Epidermal melanocyte (primary cell): ENCODE results near the gene TKTL2.
A peak's percentile ranks its signal among the peaks of the same experiment; 100 is the strongest.

Experiments
- DNase-seq: peaks from one replicate; pipeline ENCODE4 v3.0.0; 2011; ENCODE audit warnings: low spot score; ENCODE audit not compliant: insufficient read length

TKTL2 gene

DNA sequence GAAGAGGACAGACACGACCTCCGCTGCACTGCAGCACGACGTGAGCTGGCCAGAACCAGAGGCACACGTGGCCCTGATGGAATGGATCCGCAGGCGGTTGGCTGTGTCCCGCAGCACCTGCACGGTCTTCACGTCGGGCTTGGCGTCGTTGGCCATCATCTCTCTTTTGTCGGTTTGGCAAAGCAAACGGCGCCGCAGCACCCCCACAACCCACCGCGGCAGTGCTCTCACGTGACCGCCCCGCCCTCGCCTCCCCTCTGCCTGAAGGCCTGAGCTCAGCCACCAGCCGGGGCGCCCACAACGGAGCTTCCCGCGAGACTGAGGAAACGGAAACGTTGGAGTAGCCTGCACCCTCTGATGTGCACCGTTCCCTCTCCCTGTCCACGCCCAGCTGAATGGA is at the start of gene TKTL2:
TSS of gene TKTL2 (minus strand) at position 179 of the 400 bp plus-strand sequence. CDS start at position 159, 20 bp downstream.
- no peak for DNase-seq

DNA sequence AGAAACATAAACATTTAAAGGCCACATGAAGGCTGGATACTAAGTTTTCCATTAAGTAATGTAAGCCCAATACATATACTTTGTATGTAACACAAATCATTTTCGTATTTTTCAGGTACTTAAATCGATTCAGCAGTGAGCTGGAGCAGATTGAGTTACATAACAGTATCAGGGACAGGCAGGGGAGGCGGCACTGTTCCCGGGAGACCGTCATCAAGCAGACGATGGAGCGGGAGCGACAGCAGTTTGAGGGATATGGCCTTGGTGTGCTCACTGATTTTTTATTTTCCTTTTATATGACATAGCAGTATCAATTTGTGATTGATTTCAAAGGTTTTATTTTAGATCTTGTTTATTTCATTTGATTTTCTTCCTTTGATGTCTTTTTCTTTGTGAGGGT is 41.6 kb upstream of the TKTL2 start:
- no peak for DNase-seq

DNA sequence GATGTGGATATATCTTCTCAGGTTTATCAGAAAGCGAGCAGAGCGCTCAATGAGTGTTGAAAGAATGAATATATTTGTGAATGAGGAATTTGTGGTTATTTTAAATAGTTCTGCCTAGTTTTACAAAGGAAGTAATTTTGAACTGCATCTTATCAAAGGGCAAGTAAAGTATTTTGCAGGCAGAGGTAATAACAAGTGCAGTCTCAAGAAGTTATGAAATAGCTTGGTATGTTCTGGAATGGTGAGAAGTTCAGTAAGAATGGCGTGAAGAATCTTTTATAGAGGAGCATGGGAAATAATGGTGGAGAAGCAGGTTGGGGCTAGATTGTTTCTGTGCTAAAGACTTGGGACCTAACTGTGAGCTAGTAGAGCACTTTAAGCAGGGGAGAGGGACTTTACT is 31.8 kb upstream of the TKTL2 start:
- no peak for DNase-seq

DNA sequence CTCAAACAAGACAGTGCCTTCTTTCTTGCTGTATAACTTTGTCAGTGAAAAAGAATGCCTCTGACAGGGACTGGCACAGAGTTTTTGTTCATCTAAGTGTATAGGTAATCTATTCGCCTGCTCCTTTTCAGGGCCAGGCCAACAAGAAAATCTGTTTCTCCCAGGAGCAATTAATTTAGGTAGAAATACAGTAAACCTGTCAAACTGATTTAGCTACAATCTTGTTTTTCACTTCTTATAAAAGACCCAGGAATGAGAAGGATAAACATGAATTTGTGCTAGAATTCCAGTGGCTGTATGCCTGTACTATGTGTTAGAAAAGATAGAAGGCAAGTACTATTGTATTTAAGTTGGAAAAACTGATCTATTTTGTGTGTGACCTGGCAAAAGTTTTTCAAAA is 27.0 kb upstream of the TKTL2 start:
- DNase-seq: no peak

DNA sequence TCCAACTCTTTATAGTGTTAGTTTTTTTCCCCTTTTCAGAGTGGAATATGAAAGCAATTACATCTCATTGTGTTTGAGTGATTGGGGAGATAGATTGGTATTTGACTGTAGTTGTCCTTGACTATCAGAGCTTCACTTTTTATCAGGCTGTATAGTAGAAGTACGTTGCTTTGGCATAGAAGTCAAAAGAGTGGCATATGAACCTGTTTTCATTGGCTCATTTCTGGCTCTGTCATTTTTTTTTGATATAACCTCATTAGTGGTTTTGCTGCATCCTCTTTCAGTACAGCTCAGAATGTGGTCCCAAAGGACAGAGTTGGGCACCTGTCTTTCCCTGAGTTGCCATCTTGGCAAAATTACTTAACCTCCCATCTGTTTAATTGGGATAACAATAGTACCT is 22.3 kb upstream of the TKTL2 start:
- no peak for DNase-seq

- peak; percentile 71 for DNase-seq
These were observed 21.0 kb upstream of the TKTL2 start, which contains the start of gene TMA16 for GRCh38 chr4:163494360-163495241. Gene TMA16, plus strand, starts transcription at chr4:163494690. Its CDS starts 112 bp downstream, at chr4:163494802.

- DNase-seq: no peak
These were observed 20.2 kb upstream of the TKTL2 start for GRCh38 chr4:163493643-163494359.

GRCh38 chr4:163492951-163493504 is 19.5 kb upstream of the TKTL2 start:
- no peak for DNase-seq

GRCh38 chr4:163489929-163490328 is 16.4 kb upstream of the TKTL2 start:
- DNase-seq: no peak

- no peak for DNase-seq
These were observed 12.8 kb upstream of the TKTL2 start for GRCh38 chr4:163486321-163486720.

DNA sequence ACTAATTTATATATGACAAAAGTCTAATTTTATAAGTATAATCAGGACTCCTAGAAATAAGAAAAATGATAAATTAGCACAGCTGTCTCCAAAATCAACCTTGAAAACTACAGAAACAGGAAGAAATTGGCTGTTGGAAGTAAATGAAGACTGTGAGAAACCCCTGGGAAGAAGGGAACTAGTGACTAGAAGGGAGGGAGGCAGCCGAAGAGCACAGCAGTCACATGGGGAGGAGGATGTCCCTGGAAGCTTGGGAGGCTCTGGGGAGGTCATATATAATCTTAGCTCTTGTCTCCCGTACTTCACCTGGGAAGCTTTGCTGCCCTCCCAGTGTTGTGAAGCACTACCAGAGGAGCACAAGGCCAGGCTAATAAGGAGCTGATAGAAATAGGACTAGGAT is 12.0 kb upstream of the TKTL2 start:
- DNase-seq: no peak

- peak; percentile 26 for DNase-seq
These were observed 11.4 kb upstream of the TKTL2 start for GRCh38 chr4:163484906-163485305.

GRCh38 chr4:163482190-163482589 is 8.6 kb upstream of the TKTL2 start:
- DNase-seq: no peak

- DNase-seq: no peak
These were observed 3.3 kb upstream of the TKTL2 start for GRCh38 chr4:163476761-163477438.

DNA sequence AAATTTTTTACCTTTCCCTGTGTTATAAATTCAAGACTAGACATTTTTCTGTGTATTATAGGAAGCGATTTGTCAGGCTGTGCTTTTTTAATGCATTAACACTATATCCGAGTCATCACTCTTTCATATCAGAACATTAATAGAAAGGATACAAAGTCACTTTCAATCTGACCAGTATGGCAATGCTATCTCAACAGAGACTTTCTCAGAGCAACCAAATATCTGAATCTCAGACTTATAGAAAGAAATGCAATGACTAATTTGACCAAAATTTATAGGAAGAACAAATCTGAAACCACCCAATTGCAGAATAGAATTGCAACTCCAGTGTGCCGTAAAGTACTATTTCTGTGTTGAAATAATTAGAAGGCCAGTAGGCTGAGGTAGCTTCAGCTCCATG is 473 bp upstream of the TKTL2 start:
- no peak for DNase-seq

DNA sequence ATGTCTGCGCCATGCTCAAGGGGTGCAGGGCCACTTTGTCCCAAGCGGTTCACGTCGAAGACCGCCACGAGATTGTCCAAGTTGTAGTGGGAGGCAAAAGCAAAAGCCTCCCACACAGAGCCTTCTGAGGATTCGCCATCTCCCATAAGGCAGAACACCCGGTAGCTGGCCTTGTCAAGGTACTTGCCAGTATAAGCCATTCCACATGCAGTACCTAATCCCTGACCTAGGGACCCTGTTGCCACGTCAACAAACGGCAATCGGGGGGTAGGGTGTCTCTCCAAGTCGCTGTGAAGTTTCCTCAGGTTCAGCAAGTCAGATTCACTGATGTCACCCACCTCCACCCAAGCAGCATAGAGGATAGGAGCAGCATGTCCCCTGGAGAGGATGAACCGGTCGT is 424 bp downstream of the TKTL2 start:
- DNase-seq: no peak

DNA sequence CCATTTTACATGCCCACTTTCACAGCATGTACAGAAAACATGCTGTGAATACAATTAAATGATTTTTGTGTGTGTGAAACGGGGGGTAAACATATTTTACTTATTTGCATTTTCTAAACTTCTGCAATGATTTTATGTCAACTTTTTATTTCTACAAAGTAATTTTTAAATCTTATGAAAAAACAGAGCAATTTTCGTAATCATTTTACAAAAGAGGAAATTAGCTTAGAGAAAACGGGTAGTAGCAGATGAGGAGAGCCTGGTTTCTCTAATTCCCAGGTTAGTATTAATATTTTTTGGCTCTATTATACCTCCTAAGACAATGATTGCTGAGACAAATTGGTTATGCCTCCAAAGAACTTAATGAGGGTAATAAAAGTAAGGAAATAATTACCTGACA is 3.2 kb downstream of the TKTL2 start:
- no peak for DNase-seq

DNA sequence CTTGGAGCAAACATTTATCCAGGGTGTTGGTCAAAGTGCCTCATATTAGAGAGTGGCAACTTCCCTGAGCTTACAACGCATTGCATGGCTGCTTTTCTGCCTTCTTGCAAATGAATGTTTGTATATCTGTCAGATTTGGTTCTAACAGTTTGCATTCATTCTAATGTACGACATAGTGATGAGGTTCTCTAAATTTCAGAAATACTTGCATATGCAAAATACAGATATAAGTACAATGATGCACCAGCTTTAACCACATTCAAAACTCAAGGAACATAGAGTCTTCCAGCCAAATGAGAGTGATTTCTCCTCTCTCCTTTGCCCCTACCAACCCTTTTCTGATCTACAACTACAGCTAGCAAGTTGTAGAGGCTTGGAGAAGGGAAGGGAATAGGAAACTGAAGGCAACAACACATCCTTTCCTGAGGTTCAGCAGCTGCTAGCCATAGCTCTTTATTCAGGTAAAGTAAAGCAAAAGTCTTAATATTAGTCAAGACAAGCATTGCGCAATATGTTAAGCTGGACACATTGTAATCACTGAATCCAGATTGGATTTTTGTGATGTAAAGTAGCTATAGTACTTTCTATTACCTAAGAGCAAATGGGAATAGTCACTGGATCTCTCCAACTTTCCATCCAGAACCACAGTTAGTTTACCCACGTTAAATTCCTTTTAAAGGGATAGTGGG is 6.3 kb downstream of the TKTL2 start:
- no peak for DNase-seq

DNA sequence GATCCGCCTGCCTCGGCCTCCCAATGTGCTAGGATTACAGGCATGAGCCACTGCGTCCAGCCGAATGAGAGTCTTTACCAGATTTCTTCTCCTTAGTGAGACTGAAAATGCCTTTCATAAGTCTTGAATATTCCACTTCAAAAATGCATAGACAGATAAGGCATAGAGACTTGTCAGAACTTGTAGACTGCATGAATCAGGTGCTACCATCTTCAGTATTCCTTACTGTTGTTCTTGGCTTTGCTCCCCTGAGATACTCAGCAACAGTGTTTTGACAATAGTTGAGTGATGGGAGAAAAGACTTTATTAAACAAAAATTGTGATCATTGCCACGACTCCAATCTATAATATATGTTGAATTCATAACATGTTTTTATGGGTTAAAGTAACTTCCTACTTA is 11.0 kb downstream of the TKTL2 start:
- DNase-seq: no peak

- no peak for DNase-seq
These were observed 24.9 kb downstream of the TKTL2 start for GRCh38 chr4:163448540-163449203.

- DNase-seq: no peak
These were observed 26.1 kb downstream of the TKTL2 start for GRCh38 chr4:163447481-163447880.
